ENCODE results near the gene RALY.
"Not testable (repeated sequence)": the region's sequence is repeated elsewhere in the genome, so short reads cannot be mapped to it uniquely, and the experiment has no call there.

- TF ChIP-seq POLR2AphosphoS5 (IDR thresholded peaks at IDR 0.05; ENCODE audit: low read depth, low read length); CTCF (IDR thresholded peaks at IDR 0.05): not testable (repeated sequence)
Observed at GRCh38 chr20:34133365-34133860, 139.7 kb downstream of the RALY start.
